Stimulated activated CD8-positive, alpha-beta memory T cell treated with anti-CD3 and anti-CD28 coated beads, Interleukin-12 subunit alpha, Interleukin-12 subunit beta, amount 100 ng/mL, for 24 hours (primary cell): ENCODE measurements around the gene DNAAF9.
"Not testable (repeated sequence)": the region's sequence is repeated elsewhere in the genome, so short reads cannot be mapped to it uniquely, and the experiment has no call there.

ENCODE experiments used
- DNase-seq: peaks from one replicate; pipeline ENCODE4 v3.0.0-alpha.2; 2020; ENCODE audit errors: extremely low read depth

Gene DNAAF9

GRCh38 chr20:3407040-3407770 is at the start of gene DNAAF9:
Gene DNAAF9, minus strand, starts transcription at chr20:3407669. Its CDS starts 112 bp downstream, at chr20:3407557.
- no peak for DNase-seq

DNA sequence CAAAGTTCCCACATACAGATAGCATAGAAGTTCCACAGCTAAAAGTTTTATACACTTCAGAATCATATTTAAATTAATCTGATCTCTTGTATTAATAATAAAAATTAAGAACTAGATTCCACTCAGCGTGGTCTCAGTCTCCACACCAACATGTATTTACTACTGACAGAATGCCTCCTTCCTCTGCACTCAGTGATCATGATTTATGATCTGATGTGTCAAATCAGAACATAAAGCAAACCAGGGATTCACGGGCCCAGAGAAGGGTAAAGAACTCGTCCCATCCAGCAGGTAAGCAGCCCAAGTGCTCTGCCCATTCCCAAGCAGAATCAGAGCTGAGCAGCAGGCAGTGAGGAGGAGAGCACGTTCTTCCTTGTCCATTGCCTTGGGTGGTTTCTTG is 49.2 kb upstream of the DNAAF9 start:
- DNase-seq: no peak

GRCh38 chr20:3454831-3455230 is 47.4 kb upstream of the DNAAF9 start:
- no peak for DNase-seq

DNA sequence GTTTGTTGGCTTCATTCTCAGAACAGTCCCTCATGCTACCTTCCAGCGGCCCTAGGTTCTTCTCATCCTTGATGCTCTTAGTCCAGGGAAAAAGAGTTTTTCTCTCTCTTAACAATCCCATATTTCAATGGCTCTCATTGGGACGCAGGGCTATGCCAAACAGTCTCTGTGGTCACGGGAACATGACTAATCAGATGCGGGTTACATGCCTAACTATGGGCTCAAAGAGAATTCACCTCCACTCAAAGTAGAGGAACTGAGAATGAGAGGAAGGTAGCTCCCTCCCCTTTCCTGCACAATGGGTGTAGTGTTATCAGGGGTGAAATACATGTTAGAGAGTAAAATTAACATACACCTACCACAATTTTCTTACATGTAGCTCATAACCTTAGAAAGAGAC is 45.2 kb upstream of the DNAAF9 start:
- DNase-seq: no peak

DNA sequence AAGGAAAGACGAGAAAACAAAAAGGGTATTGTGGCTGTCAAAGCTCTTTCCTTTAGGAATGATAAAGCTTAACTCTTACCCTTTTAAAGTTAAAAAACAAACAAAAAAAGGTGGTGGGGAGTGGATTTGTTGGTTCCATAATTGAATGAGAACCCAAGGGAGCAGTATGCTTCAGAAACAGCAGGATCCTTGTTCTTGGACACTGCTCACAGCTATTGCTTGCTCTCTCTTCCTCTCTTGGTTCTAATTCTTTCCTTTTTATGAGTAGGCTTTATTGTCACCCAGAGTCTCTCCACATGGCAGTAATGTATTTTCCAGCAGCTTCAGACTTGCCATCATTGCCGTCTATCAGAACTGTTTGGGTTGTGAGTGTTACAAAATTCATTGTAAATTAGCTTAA is 44.7 kb upstream of the DNAAF9 start:
- no peak for DNase-seq

- no peak for DNase-seq
Observed at GRCh38 chr20:3449319-3449718, 41.9 kb upstream of the DNAAF9 start.

DNA sequence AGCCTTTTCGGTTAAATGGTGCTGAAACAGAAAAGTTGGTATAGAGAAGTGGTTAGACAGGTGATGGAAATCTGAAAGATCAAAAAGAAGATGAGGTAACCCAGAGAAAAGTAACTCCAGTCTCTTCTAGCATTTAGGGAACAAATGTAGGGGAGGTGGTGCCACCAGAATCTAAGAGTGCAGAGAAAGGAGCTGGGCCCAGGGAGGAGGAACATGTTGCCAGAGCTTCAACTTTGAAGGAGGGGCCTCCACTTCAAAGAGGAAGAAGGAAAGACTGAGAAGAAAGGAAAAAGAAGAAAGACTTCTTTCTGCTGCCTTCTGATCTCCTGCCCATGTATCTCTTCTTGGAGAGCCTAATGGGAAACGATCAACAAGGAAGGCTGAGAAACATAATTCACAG is 39.9 kb upstream of the DNAAF9 start:
- DNase-seq: no peak

DNA sequence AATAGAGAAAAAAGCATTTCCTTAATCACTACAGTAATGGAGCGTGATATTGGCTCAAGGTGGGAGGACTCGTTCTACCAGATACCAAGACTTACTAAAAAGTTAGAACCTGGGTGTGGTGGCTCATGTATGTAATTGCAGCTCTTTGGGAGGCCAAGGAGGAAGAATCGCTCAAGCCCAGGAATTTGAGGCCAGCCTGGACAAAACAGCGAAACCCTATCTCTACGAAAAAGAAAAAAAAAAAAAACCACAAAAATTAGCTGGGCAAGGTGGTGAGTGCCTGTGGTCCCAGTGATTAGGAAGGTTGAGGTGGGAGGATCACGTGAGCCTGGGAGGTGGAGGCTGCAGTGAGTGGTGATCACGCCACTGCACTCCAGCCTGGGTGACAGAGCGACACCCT is 39.3 kb upstream of the DNAAF9 start:
- no peak for DNase-seq

GRCh38 chr20:3436864-3437574 is 29.6 kb upstream of the DNAAF9 start:
- no peak for DNase-seq

DNA sequence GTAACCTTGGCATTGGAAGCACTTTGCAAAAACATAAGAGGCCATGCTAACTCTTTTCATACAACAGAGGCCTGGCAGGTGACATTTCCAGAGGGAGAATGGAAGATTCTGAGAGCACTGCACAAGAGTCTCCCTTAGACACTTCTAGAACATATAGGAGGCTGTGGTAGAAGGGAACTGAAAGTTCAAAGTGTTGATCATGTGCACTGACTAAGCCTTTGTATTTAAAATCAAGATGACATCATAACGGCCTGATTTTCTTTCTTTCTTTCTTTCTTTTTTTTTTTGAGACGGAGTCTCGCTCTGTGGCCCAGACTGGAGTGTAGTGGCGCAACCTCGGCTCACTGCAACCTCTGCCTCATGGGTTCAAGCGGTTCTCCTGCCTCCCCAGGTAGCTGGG is 26.8 kb upstream of the DNAAF9 start:
- no peak for DNase-seq

- no peak for DNase-seq
Observed at GRCh38 chr20:3433744-3434143, 26.3 kb upstream of the DNAAF9 start.

DNA sequence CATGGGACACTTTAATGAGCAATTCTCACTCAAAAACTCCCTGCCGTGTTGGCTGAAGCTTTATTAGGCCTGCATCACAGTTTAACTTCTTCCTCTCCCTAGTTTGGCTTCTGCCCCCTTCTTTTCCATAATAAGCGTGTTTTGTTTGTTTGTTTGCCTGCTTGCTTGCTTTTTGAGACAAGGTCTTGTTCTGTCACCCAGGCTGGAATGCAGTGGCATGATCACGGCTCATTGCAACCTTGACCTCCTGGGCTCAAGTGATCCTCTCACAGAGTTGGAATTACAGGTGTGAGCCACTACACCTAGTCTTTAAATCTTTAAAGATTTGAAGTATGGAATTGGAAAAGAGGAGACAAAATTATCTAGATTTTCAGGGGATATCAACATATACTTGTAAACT is 25.4 kb upstream of the DNAAF9 start:
- no peak for DNase-seq

GRCh38 chr20:3431109-3431508 is 23.6 kb upstream of the DNAAF9 start:
- DNase-seq: no peak

- no peak for DNase-seq
Observed at GRCh38 chr20:3430376-3431069, 23.1 kb upstream of the DNAAF9 start.

- DNase-seq: not testable (repeated sequence)
Observed at GRCh38 chr20:3426766-3427165, 19.3 kb upstream of the DNAAF9 start.

GRCh38 chr20:3423126-3423525 is 15.7 kb upstream of the DNAAF9 start:
- DNase-seq: no peak

GRCh38 chr20:3421985-3422384 is 14.5 kb upstream of the DNAAF9 start:
- no peak for DNase-seq

GRCh38 chr20:3420211-3420707 is 12.8 kb upstream of the DNAAF9 start:
- DNase-seq: no peak

DNA sequence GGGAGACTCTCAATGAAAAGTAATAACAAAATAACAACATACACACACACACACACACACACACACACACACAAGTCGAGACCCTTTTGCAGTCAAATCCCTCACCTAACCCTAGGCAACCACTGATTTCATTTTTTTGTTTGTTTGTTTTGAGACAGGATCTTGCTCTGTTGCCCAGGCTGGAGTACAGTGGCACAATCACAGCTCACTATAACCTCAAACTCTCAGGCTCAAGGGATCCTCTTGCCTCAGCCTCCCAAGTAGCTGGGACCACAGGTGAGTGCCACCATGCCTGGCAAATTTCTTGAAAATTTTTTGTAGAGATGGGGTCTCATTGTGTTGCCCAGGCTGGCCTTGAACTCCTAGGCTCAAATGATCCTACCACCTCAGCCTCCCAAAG is 10.7 kb upstream of the DNAAF9 start:
- not testable (repeated sequence) for DNase-seq

- no peak for DNase-seq
Observed at GRCh38 chr20:3414122-3414521, 6.7 kb upstream of the DNAAF9 start.

GRCh38 chr20:3413393-3413889 is 6.0 kb upstream of the DNAAF9 start:
- no peak for DNase-seq

- no peak for DNase-seq
Observed at GRCh38 chr20:3412600-3413392, 5.3 kb upstream of the DNAAF9 start.
